AG04449 (cell line): ENCODE results near the gene RAVER2.
"Not testable (repeated sequence)": the region's sequence is repeated elsewhere in the genome, so short reads cannot be mapped to it uniquely, and the experiment has no call there.

ENCODE experiments used
- CTCF ChIA-PET: fragments of 350-600 bp; formaldehyde crosslinking; extraction: SDS; loops from one replicate; lab custom pipeline; 2021; ENCODE audit warnings: antibody characterized with exemption; lab: Yijun Ruan, JAX
- POLR2A ChIA-PET: fragments of 400-600, 350-600 bp; formaldehyde crosslinking; extraction: SDS; loops from one replicate; lab custom pipeline; 2020; ENCODE audit warnings: antibody characterized with exemption, inconsistent platforms; lab: Yijun Ruan, JAX
- DNase-seq: peaks from one replicate; pipeline ENCODE4 v3.0.0-alpha.2; 2010; ENCODE audit warnings: low read depth, low spot score
- H3K4me3 ChIP-seq: 2 replicates; pipeline ENCODE4 v1.5.1; 2011; ENCODE audit warnings: low read depth, mild to moderate bottlenecking, control low read depth, low read length
- CTCF ChIP-seq: IDR thresholded peaks from one replicate; pipeline ENCODE4 v1.5.1; 2011; ENCODE audit warnings: mild to moderate bottlenecking, moderate library complexity, low read length, control low read depth, inconsistent platforms; ENCODE audit not compliant: insufficient read depth; ENCODE audit errors: missing control alignments

Gene RAVER2

GRCh38 chr1:64814427-64814826, 69.6 kb downstream of the RAVER2 start:
- no peak for DNase-seq
- no peak for TF ChIP-seq CTCF
- POLR2A ChIA-PET = no interaction called here
- H3K4me3 ChIP-seq = no peak overlapping the region
- CTCF ChIA-PET = no interaction called here

- POLR2A ChIA-PET, H3K4me3 ChIP-seq, CTCF ChIA-PET, DNase-seq: not testable (repeated sequence)
Measured at GRCh38 chr1:64817364-64817763, 72.5 kb downstream of the RAVER2 start.

- H3K4me3 ChIP-seq, DNase-seq, POLR2A ChIA-PET: not testable (repeated sequence)
- CTCF ChIA-PET = interaction anchor here (1.2 kb wide), 1 partner anchor 552 kb away, joined by 3 read pairs; no protein-coding TSS in a partner anchor
Measured at GRCh38 chr1:64820572-64820971, 75.7 kb downstream of the RAVER2 start.

- DNase-seq = no peak
- no peak overlapping the region for H3K4me3 ChIP-seq
- TF ChIP-seq CTCF = no peak
- ChIA-PET CTCF (interaction anchor here (0.6 to 6.9 kb wide), 12 partner anchors 9 to 865 kb away, joined by 3 to 114 read pairs (median 6); no protein-coding TSS in a partner anchor), POLR2A (no interaction called here)
Measured at GRCh38 chr1:64822621-64823020, 77.7 kb downstream of the RAVER2 start.

GRCh38 chr1:64823691-64824476, 79.0 kb downstream of the RAVER2 start:
- POLR2A ChIA-PET = no interaction called here
- peak; percentile 67 for TF ChIP-seq CTCF
- CTCF ChIA-PET = interaction anchor here (0.8 to 6.9 kb wide), 23 partner anchors 8 to 864 kb away, joined by 3 to 114 read pairs (median 5); no protein-coding TSS in a partner anchor
- no peak overlapping the region; the same call in 1 of the 2 replicates for H3K4me3 ChIP-seq
- DNase-seq = peak; percentile 16

- H3K4me3 ChIP-seq = no peak overlapping the region
- DNase-seq = no peak
- TF ChIP-seq CTCF = no peak
- ChIA-PET CTCF (interaction anchor here (0.7 to 6.9 kb wide), 4 partner anchors 136 to 562 kb away, joined by 3 to 114 read pairs (median 3); no protein-coding TSS in a partner anchor), POLR2A (no interaction called here)
Measured at GRCh38 chr1:64826991-64827390, 82.1 kb downstream of the RAVER2 start.

GRCh38 chr1:64828829-64829228, 84.0 kb downstream of the RAVER2 start:
- ChIA-PET CTCF (interaction anchor here (0.7 to 6.9 kb wide), 3 partner anchors 144 to 1206 kb away, joined by 3 to 114 read pairs (median 3); no protein-coding TSS in a partner anchor), POLR2A (no interaction called here)
- TF ChIP-seq CTCF = no peak
- no peak for DNase-seq
- no peak overlapping the region for H3K4me3 ChIP-seq
